NCI-H146 treated with DMSO at 0.1 percent for 48 hours (cell line): ENCODE data around the gene MFRP.

Experiments
- DNase-seq: peaks from one replicate; lab custom pipeline; 2025; ENCODE audit not compliant: unreplicated experiment; lab: John Stamatoyannopoulos, UW

MFRP gene

DNA sequence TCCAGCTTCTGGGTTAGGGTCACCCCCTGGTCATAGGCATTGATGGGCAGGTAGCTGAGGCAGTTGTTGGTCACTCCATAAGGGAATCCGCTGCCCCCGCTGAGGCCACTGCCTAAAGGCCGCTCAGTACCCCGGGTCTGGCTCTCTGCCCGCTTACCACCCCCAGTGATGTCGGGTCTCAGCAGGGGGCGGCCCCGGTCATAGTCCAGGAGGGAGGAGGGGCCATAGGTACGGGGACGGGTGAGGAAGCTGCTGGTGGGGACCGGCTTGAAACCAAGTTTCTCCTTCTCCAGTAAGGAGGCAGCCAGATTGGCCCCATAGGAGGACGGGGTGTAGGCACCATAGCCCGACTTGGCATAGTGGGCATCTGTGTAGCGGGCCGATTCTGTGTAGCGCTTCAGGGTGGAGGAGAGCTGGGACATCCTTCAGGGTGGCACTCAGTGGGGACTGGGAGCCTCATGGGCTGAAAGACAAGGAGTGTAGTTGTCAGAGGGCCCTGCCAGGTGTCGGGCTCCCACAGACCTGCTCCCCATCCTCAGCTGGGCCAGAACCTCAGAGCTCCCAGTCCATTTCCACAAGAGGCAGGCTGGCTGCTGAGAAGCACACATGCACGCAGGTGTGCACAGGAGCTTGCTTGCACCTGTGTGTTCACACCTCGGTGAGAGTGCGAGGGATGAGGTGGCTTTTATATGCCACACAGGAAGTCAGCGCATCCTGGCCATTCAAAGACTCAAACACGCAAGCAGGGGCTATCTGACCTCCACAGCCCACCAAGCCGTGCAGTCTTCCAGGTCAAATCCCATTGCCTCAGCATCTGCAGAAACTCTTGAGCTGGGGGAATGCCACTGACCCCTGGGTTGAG, 26.8 kb upstream of the MFRP start:
- no peak for DNase-seq

DNA sequence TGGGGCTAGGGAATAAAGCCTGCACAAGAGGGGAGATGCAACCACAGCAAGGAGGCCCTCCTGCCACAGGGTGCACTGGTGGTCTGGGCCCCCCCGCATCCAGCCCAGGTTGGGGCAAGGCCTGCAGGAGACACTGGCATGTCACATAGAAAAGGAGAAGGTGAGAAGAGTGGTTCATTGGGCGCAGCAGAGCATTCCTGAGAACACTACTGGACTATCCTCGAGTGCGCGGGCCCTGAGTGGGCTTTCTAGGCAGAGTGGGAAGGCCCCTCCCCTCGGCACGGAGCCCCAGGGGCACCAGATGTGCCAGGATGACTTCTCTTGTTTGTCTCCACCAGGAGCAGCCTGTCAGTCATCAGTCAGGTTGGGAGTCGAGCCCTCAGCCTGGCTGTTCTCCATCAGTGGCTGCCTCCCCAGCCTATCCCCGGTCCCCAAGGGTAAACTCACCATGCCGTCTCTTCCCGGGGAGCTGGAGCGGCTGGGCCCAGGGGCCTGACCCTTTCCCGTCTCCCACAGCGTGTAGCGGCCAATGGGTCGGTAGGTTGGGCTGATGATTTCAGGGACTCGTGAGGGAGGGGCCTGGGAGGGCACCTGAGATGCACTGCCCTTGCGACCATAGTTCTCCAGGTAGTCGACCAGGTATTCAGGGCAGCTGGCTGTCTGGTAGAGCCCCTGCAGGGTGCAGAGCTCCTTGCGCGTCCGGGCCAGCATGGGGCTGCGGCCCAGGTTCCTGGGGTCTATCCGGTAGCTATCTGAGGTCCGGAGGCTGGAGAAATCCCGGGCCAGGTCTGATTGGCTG, 26.0 kb upstream of the MFRP start:
- no peak for DNase-seq

DNA sequence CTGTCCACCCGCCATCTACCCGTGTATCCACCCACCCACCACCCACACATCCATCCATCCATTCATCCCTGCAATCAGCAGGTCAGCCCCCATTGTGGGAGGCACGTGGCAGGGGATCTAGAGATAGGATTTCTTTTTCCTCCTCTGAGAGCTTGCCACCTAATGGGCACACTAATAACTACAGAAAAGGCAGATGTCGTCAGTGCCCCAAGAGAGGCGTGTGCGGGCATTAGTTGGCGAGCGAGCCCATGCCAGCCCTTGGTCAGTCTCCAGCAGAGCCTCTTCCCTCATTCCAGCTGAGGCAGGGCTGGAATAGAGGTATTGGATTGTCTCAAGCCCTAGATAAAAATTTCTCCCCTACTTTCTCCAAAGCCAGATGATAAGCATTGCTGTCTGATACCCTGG, 25.3 kb upstream of the MFRP start:
- no peak for DNase-seq

DNA sequence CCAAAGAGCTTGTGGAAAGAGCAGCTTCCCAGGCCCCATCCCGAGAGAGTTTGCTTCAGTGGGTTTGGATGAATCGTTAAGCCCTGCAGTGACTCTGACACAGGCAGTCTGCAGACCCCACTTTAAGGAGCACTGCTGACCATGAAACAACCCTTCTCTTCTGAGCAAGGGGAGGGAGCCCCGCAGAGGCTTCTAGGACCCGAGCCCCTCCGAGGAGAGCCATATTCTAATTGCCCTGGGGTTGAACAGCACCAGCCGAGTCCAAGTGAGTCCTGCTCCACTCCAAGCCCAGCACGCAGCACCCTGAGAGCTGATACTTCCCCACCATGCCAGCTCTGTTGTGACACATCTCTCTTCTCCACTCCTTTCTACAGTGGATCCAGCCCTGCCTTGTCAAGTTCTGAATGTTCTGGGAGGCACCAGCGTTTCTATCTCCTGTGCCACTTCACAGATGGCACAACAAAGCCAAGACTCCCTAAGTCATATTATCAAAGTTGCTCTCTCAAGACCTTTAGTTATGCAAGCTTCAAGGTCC, 24.6 kb upstream of the MFRP start:
- no peak for DNase-seq

DNA sequence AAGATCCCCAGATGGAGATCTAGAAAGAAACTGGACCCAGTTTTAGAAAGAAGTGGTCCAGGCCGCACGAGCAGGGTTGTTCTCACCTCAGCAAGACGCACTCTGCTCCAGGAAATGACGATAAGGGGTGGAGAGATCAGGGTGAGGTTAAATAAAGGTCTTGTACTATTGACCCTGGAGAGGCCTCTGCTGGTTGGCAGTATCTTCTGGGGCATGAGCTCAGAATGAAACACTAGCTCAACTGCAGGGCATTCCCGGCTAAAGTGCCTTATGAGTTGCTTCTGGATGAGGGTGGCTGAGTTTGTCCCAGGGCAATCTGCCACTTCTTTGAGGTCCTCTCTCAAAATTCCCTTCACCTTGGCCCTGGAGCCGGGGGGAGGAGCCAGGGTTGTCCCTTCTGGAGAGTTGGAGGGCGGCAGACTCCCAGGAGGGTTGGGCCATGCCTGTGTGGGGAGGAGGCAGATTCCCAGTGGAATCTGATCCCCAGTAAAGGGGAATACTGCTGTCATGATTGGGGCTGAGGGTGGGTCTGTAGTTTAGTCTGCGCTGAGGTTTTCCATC, 24.1 kb upstream of the MFRP start:
- no peak for DNase-seq

DNA sequence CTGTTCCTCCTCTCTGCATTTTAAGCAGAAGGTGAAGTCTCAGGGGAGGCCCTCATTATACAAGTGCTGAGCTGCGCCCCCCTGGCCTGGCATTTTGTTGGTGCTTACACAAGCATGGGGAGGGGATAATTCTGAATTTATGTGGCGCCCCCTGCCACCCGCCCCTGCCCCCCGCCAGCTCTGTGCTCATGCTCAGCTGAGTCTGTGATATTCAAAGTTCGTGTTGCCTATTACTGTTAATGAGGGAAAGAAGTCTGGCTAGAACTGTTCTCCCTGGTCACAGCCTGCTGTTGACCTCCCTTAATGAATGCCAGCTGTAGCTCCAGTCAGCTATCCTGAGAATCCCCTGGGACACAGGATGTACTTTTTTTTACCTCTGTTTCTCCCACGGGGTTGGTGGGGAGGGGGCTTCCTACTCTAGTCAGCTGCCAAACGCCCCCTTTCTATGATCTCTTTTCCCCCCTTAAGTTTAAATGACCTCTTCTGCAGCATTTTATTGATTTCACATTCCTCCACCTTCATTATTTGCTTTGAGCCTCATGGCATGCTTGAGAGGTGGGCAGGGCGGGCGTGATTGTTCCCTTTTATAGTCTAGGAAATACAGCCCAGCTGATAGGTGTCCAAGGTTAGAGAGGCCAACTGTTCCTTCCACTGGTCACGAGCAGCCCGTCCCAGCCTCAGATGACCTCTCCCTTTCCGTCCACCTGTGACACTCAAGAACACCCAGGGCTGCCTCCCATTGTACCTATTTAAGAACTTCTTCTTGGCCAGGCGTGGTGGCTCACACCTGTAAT, 22.8 kb upstream of the MFRP start:
- no peak for DNase-seq

DNA sequence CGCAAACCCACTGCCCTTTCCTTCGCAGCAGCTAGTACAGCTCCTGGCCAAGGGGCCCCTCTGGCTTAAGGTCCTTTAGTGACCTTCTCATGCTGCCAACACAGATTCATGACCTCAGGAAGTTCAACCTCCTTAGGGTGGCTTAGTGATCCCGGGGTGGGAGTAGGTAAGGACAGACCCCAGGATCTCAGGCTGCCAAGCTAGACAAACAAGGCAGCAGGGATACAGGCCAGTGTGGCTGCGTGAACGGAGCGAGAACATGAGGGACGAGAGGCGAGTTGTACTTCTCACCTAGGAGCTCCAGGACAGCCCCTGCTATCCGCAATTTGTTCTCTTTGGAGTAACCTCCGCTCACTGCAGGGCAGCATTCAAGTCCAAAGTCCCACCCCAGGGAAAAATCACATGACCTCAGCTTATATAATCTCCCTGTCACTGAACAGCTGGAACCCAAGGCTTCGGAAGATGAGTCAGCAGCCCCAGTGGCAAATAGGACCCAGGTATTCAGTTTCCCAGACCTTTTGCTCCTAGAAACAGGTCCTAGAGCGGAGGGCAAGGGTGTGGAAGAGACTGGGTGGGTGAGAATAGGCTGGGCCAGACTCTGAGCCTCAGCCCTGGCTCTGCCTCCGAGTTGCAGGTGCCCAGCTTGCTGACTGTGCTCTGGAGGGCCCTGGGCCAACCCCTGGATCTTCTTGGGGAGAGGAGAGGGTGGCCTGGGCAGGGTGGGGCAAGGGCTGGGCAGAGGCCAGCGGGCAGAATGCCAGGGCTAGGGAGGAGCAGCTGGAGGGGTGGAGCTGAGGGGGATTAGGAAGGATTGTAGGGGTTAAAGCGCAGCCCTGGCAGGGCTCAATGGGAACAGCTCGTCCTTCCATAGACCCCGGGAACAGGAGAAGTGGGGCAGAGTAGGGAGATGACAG, 21.9 kb upstream of the MFRP start:
- DNase-seq = no peak

DNA sequence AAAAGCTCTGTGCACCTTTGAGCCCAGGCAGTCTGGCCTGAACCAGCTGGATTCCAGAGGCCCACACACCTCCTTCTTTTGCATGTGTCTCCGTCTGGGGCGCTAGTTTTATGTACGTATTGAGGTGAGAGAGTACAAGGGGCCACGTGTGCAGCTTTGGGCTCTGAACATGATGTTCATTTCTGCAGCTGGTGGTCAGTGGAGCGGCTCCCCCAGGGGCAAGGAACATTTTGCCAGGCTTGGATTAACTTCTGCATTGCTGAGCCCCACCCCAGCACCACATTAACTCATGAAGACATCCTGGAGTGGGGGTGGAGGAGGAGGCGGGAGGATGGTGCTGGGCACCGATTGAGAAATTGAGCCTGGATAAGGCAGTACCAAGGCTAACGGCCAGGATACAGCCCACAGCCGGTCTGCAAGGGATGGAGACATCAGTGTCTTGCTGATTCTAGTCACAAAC, 21.2 kb upstream of the MFRP start:
- no peak for DNase-seq

DNA sequence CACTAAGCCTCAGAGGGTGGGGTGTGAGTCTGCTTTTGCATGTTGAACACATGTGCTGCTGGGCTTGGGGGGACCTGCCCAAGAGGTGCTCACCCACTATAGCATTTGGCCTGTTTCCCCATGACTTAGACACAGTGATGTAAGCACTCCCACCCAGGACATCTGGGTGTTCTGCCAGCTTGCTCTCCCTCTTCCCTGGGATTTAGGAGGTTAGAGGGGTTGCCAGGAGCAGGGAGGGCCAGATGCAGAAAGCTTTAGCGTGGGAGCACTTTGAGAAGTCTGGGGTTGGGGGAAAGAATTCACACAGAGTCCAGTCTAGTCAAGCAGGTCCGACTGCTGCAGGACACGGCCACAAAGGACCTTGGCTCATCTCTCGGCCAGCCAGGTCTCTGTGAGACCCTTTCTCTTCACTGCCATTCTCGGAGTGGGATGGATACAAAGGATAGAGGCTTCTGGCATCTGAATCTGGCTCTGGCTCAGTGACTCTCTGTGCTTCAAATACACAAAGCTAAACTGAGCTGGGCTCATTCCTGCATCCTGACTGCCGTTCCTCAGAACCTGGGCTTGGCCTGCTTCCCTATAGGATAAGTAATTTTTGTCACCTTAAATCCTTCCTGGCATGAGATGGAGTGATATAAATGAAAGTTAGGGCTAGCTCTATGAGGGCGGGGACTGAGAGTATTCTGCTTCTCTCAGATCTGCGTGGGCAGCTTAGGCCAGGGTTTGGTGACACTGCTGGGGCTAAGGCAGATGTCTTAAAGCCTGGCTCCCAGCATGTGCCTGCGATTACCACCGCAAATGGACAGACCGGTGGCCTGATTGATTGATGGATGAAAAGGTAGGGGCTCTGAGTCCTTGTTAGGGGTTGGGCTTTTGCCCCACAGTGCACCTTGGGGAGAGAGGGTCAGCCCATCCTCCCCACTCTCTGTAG, 20.4 kb upstream of the MFRP start:
- no peak for DNase-seq

DNA sequence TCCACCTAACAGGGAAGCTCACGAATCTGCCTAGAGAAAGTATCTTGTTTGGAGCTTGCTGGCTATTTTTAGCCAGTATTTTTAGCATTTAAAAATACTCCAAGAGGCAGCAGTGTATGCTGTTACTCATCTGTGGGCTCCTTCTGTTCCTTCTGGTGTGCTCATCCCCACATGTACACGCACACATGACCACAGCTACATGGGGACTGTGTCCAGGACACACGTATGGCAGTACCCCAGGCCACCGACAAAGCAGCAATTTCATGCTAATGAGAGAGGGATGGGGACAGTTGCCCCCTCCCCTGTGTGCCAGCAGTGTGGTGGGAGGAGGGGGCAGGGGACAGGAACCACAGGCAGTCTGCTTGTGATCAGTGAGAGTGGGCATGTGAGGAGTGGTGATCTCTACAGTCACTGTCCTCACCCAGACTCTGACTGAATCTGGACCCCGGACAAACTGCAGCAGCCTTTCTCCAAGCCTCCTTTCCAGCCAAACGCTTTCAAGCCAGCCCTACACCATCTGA, 18.6 kb upstream of the MFRP start:
- DNase-seq = no peak

DNA sequence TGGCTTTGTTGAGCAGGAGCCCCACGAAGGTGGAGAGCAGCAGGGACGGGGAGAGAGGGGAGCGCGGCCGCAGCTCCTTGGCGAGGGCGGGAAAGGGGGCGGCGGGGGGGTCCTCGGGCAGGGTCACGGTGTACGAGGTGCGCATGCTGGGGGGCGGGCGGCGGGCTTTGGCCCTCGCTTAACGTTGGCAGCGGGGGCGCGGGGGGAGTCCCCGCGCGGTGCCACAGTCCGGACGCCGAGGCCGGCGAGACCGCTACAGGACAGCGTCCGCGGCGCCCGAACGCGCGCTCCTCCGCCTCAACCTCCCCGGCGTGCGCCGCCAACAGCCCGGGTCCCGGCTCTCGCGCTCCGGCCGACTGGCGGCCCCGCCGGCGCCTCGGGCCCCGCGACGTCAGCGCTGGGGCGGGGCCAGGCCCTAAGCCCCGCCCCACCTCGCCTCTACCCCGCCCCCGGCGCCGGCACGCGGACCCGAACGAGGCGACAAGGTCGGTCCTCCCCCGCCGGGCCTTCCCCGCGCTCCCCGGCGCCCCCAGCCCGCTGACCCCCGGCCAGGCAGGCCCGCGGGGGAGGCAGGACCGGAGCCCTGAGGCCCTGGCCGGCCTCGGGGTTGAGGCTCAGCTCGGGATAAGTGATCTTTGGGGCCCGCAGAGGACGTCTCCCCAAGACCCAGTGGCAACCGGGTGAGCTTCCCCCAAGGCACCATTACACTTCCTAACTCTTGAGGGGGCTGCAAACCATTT, 17.5 kb upstream of the MFRP start:
- peak; percentile 19 for DNase-seq

DNA sequence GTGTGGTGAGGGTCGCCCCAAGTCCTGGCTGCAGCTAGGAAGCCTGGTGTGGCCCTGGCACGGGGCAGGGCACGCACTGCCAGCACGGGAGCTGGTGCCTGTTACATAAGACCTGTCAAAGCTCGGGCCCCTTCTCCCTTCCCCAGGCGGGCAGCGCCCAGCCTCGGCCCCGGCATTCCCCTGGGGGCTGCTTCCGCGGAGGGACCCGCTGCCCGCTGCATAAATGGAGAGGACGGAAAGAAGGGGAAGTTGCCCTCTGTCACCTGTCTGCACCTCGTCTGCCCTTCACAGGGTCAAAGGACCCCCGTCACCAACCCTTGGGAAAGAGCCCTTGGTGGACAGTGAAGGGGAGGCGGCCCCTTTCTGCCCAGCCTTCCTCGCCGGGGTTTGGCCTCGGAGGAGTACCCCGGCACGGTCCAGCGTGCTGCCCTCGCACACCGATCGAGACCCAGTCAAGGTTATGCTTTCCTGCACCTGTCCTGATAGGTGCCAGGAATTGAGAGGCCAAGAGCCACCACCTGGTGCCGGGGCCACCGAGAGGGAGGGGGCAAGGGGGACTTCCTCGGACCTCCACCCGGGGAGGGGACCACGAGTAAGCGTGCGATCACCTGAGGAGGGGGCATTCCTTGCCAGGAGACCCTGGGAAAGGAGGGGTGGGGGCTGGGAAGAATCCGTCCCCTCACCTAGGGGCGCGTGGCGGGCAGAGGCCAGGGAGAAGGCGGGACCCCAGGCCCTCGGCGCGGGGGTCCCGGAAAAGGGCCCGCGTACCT, 16.8 kb upstream of the MFRP start:
- no peak for DNase-seq

DNA sequence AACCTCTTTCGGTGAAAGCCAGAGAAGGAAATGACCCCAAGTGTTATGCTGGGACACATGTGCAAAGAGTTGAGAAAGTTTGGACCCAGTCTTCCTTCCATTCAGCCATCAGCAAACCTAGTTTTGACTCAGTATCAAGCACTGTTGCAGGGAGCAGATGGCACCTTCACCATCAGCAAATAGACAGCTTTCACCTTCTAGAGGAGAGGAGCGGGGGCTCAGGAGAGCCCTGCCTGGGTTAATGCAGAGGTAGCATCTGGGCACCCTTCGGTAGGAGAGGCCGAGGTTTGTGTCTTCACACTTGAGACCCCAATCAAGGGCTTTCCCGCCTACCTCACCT, 16.2 kb upstream of the MFRP start:
- DNase-seq = no peak

DNA sequence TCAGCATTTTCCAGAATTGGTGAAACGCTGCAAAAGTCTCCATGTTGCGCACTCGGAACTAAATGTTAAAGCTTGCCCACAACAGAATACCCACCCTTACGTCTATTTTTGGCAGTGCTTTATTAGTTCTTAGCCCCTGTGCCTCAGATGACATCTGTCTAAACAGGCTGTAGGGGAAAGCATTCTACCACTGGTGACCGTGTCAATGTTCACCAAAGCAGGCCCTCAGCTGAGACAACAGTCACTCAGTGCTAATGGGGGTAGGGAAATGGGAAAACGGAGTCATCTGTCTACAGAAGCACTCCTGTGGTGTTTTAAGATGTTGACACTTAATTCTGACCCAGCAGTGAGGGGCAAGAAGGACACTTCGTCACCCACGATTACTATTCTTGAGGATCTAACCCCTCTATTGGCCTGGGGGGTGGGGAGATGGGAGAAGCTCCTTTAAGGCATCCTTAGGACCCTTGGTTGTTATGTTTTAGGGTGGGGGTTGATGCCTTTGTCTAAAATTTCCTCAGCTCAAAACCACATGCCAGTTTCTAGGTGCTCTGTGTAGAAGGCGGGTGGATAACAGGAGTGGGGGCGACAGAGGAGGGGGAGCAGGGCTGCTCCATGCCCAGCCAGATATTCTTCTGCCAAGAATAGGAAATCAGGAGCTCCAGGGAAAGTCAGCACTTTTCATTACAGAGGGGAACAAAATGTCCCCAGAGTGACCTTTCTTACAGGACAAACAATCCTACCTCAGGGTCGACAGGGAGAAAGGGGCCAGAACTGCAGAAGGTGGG, 15.6 kb upstream of the MFRP start:
- DNase-seq = no peak

DNA sequence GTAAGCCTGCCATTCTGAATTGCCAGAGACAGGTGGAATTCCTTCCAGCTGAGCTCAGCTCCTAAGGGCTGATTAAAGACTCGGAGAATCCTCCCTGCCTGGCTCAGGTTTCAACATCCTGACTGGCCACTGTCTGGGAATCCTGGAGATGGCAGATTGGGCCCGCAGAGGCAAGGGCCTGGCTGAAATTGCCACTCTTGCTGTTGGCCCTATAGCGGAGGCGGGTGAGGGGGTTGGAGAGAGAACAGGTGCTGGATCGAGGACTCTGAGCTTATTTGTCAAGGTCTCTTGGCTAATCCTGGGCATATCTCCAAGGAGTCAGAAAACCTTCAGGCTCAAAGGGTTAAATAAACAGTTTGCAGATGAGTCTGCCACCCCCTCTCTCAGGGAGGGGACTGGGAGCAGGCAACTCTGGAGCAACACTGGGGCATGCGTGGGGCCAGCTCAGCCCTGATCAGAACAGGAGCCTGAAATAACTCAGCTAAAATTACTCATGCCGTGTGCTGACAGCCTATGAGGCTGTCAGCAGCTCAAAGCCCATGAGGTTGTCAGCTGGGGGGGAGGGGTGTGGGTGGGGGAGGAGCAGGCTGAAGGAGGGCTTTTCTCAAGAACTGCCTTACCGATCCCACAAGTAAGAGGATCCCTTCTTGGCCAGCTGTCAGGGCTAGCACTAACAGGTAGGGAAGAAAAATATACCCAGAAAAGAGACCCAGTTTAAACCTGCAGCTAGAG, 14.7 kb upstream of the MFRP start:
- no peak for DNase-seq
